Islet precursor cell (in vitro differentiated cells): ENCODE results near the gene SMARCD3.

ENCODE experiments used
- DNase-seq: peaks from one replicate; pipeline ENCODE4 v3.0.0-alpha.2; 2018

SMARCD3 gene

GRCh38 chr7:151233804-151234203 lies 14.7 kb downstream of the SMARCD3 start:
- DNase-seq = no peak

- DNase-seq = peak; percentile 77
These were observed 15.4 kb downstream of the SMARCD3 start for GRCh38 chr7:151232917-151233701.

GRCh38 chr7:151232091-151232916 lies 16.2 kb downstream of the SMARCD3 start, which contains the start of gene CHPF2:
TSS of gene CHPF2 (plus strand) at chr7:151232483. CDS start at chr7:151234012, 1,529 bp downstream.
- DNase-seq = peak; percentile 93

- DNase-seq = no peak
These were observed 17.4 kb downstream of the SMARCD3 start for GRCh38 chr7:151231080-151231479.

- DNase-seq = no peak
These were observed 19.2 kb downstream of the SMARCD3 start for GRCh38 chr7:151229249-151229648.

- DNase-seq = no peak
These were observed 20.2 kb downstream of the SMARCD3 start for GRCh38 chr7:151228024-151228866.

GRCh38 chr7:151226875-151227782 lies 21.4 kb downstream of the SMARCD3 start, which contains the start of gene ABCF2:
TSS of gene ABCF2 (minus strand) at chr7:151227205. CDS start at chr7:151226458, 747 bp downstream.
- peak; percentile 100 for DNase-seq

GRCh38 chr7:151226560-151226874 lies 22.0 kb downstream of the SMARCD3 start:
- no peak for DNase-seq

- DNase-seq = no peak
These were observed 22.5 kb downstream of the SMARCD3 start for GRCh38 chr7:151225948-151226510.

- DNase-seq = no peak
These were observed 24.8 kb downstream of the SMARCD3 start for GRCh38 chr7:151223728-151224127.

- DNase-seq = no peak
These were observed 30.3 kb downstream of the SMARCD3 start for GRCh38 chr7:151218170-151218569.

GRCh38 chr7:151215396-151215795 lies 33.1 kb downstream of the SMARCD3 start:
- DNase-seq = no peak

GRCh38 chr7:151213826-151214225 lies 34.7 kb downstream of the SMARCD3 start:
- DNase-seq = no peak

GRCh38 chr7:151212626-151213025 lies 35.9 kb downstream of the SMARCD3 start:
- DNase-seq = no peak

- no peak for DNase-seq
These were observed 37.2 kb downstream of the SMARCD3 start for GRCh38 chr7:151211155-151211772.

GRCh38 chr7:151210087-151210854 lies 38.2 kb downstream of the SMARCD3 start, which contains the start of gene H2BK1:
TSS of gene H2BK1 (minus strand) at chr7:151210488. CDS start at chr7:151210318, 170 bp downstream.
- DNase-seq = no peak

- no peak for DNase-seq
These were observed 38.9 kb downstream of the SMARCD3 start for GRCh38 chr7:151209588-151209987.

- DNase-seq = no peak
These were observed 40.1 kb downstream of the SMARCD3 start for GRCh38 chr7:151208253-151208862.

GRCh38 chr7:151207804-151208203 lies 40.7 kb downstream of the SMARCD3 start:
- no peak for DNase-seq

GRCh38 chr7:151207315-151207714 lies 41.2 kb downstream of the SMARCD3 start:
- no peak for DNase-seq
